Dermis blood vessel endothelial cell (primary cell): ENCODE measurements around the gene SYDE1. TPM values are rescaled to one million over a fixed set of nuclear protein-coding genes. Genes with fewer than 3 reads are reported as not detected.

Experiments
- DNase-seq: peaks from one replicate; pipeline ENCODE4 v3.0.0; 2010
- total RNA-seq: library from RNA; depleted of rRNA; stranded (reverse); fragments of >200 nt; gene quantifications from 2 replicates; pipeline ENCODE4 v1.2.3, GENCODE V29; 2014

SYDE1 gene
- total RNA-seq, 1 donor from 2014 or later = 22.6 TPM

- peak; percentile 98 for DNase-seq
Measured at GRCh38 chr19:15125232-15126067, 18.2 kb downstream of the SYDE1 start.

DNA sequence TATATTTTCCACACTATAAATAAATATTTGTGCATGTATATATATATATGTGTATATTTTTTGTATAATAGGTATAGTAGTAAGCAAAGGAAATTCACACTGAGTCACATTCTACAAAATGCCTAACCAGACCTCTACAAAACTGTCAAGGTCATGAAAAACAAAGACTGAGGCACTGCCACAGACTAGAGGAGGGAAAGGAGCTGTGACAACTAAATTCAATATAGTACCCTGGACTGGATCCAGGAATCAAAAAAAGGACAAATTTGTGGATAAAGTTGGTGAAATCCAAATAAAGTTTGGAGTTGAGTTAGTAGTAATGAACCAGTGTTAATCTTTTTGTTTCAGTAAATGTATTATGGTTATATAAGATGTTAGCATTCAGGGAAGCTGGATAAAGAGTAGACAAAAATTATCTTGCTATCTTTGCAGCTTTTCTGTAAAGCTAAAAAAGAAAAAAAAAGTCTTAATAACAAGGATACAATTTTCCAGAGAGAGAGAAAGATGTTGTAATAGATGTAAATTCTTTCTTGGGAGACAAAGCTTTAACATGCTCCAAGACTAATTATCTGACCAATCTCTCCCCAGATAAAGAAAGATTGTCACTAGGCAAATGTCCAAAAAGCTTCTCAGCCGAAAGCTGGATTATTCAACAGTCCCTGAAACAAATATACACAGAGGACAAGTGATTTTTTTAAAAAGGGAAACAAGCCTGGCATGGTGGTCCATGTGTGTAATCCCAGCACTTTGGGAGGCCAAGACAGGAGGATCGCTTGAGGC is 19.1 kb downstream of the SYDE1 start:
- no peak for DNase-seq

- no peak for DNase-seq
Measured at GRCh38 chr19:15128162-15128770, 21.1 kb downstream of the SYDE1 start.

- no peak for DNase-seq
Measured at GRCh38 chr19:15129856-15130585, 22.8 kb downstream of the SYDE1 start.

- no peak for DNase-seq
Measured at GRCh38 chr19:15136234-15136954, 29.2 kb downstream of the SYDE1 start.

DNA sequence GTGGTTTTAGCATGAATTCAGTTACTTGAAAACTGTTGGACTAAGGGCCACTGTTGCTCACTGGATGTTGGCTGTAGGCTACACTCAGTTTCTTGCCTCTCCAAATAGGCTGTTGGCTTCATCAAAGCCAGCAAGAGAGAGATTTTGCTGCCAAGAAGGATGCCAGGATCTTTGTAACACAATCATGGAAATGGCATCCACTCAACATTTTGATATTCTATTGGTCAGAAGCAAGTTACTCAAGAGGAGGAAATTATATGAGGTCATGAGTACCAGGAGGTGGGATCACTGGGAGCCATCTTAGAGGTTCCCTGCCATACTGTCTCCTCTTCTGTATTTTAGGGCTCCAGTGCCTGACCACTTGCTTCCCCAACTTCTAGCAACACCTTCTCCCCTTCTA is 30.6 kb downstream of the SYDE1 start:
- no peak for DNase-seq

- no peak for DNase-seq
Measured at GRCh38 chr19:15138427-15138826, 31.2 kb downstream of the SYDE1 start.

GRCh38 chr19:15141143-15141542 is 33.9 kb downstream of the SYDE1 start:
- no peak for DNase-seq

GRCh38 chr19:15142313-15142712 is 35.1 kb downstream of the SYDE1 start:
- DNase-seq = no peak

- peak; percentile 15 for DNase-seq
Measured at GRCh38 chr19:15144046-15144646, 36.9 kb downstream of the SYDE1 start.

- DNase-seq = no peak
Measured at GRCh38 chr19:15147090-15147489, 39.9 kb downstream of the SYDE1 start.

- DNase-seq = no peak
Measured at GRCh38 chr19:15149737-15150136, 42.5 kb downstream of the SYDE1 start.

DNA sequence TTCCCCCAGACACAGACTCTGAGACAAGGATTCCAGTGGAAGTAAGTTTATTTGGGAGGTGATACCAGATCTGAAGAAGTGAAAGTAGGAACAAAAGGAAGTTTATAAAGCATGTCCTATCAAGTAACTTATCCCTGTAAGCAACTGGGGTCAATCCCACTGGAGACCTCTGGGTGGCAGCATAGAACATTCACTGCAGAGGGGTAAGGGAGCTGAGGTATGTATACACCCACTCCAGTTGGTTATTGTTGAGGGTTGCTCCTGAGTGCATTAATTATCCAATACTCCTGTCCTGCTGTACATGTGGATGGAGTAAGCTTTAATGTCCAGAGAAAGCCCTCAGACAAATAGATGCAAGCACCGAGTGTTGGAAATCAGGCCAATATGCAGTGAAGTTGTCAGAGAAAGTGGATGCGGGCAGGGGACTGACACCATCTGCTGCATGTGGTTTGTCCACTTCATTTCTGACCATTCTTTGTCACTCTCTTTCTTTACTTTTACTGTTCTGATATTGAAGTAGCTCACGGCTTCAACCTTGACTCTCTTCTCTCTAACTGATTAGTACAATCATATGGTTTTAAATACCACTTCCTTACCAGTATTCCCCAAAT is 46.9 kb downstream of the SYDE1 start:
- peak; percentile 69 for DNase-seq

GRCh38 chr19:15155296-15155695 is 48.1 kb downstream of the SYDE1 start:
- DNase-seq = no peak

DNA sequence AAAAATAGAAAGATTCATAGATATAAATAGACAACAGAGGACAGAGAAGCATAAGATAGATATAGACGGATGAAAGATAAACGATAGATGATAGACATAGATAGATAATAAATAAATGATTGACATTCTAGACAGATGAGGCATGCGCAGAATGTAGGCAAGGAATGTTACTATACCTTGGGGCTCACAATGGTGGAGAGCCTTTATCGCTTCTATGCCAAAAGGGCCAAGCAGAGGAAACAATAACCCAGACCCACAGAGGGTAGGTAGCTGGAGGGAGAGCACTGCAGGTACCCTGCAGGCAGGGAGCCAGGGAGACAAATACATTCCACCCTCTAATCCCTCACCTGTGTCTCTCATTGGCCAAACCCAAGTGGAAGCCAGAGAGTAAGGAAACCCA is 49.2 kb downstream of the SYDE1 start:
- no peak for DNase-seq

- DNase-seq = peak; percentile 12
Measured at GRCh38 chr19:15159251-15159650, 52.0 kb downstream of the SYDE1 start.

GRCh38 chr19:15161028-15161984 is 54.1 kb downstream of the SYDE1 start:
- peak; percentile 75 for DNase-seq
